H1 (cell line): ENCODE results near the gene NUDT6. TPM values are rescaled to one million over a fixed set of nuclear protein-coding genes. Genes with fewer than 3 reads are reported as not detected.

Source experiments
- CTCF ChIA-PET: fragments of 300-600 bp; sonication (Branson Sonifier 250); formaldehyde crosslinking; loops from one replicate; lab custom pipeline; 2021; ENCODE audit not compliant: partially characterized antibody; lab: Charles Lee
- POLR2A ChIA-PET: fragments of 300-600 bp; sonication (Branson Sonifier 250); formaldehyde crosslinking; loops from one replicate; lab custom pipeline; 2021; ENCODE audit warnings: inconsistent platforms; ENCODE audit not compliant: partially characterized antibody; lab: Charles Lee
- DNase-seq, 2 experiments: peaks; one replicate each; pipeline versions ENCODE4 v3.0.0 to v3.0.0-alpha.2; 2010 to 2022; ENCODE audit warnings: low spot score in 2 of 2, low read depth in 1 of 2, mixed read lengths in 1 of 2
- FAIRE-seq: peaks from 2 replicates; lab custom pipeline; 2011; peaks lifted over from hg19 to GRCh38; lab: Jason Lieb, UNC
- H2AFZ ChIP-seq: 2 replicates; pipeline ENCODE4 v1.8.1; 2012; ENCODE audit warnings: low read length, inconsistent platforms
- H2AK5ac ChIP-seq: 2 replicates; pipeline ENCODE4 v1.6.1; 2013; ENCODE audit warnings: low read depth, low read length
- H2BK120ac ChIP-seq: replicated peaks from 2 replicates; pipeline ENCODE3; 2013; ENCODE audit warnings: low read depth, low read length, inconsistent platforms
- H2BK12ac ChIP-seq: 2 replicates; pipeline ENCODE4 v1.6.1; 2013; ENCODE audit warnings: low read depth, low read length
- H2BK15ac ChIP-seq: 2 replicates; pipeline ENCODE4 v1.6.1; 2013; ENCODE audit warnings: low read length
- H2BK20ac ChIP-seq: 2 replicates; pipeline ENCODE4 v1.6.1; 2013; ENCODE audit warnings: low read length
- H2BK5ac ChIP-seq: 2 replicates; pipeline ENCODE4 v1.6.1; 2013; ENCODE audit warnings: low read depth, low read length
- H3K14ac ChIP-seq: 2 replicates; pipeline ENCODE4 v1.6.1; 2013; ENCODE audit warnings: inconsistent platforms; ENCODE audit not compliant: insufficient read length
- H3K18ac ChIP-seq: 2 replicates; pipeline ENCODE4 v1.6.1; 2013; ENCODE audit warnings: low read length; ENCODE audit errors: extremely low read depth
- H3K23ac ChIP-seq: 2 replicates; pipeline ENCODE4 v1.6.1; 2013; ENCODE audit warnings: inconsistent platforms; ENCODE audit not compliant: insufficient read length
- H3K23me2 ChIP-seq: 2 replicates; pipeline ENCODE4 v1.6.1; 2013; ENCODE audit warnings: low read depth, low read length
- H3K27ac ChIP-seq: 2 replicates; pipeline ENCODE4 v1.6.1; 2011; ENCODE audit warnings: low read depth, low read length, inconsistent platforms
- H3K27me3 ChIP-seq, 4 experiments: replicated peaks in 1 of 4; 1 replicate in 1 of 4; 2 replicates in 3 of 4; pipeline versions ENCODE4 v1.6.1 to v1.8.1; 2011 to 2013; ENCODE audit warnings: low read length in 3 of 4, mild to moderate bottlenecking in 3 of 4, inconsistent platforms in 2 of 4, mixed read lengths in 2 of 4, moderate library complexity in 1 of 4; ENCODE audit not compliant: control insufficient read depth in 3 of 4, insufficient read depth in 3 of 4; ENCODE audit errors: extremely low read depth in 1 of 4
- H3K36me3 ChIP-seq, 4 experiments: 2 replicates each; pipeline versions ENCODE4 v1.6.1 to v1.8.1; 2011 to 2013; ENCODE audit warnings: mild to moderate bottlenecking in 4 of 4, low read length in 3 of 4, moderate library complexity in 2 of 4, control low read depth in 1 of 4, inconsistent platforms in 1 of 4; ENCODE audit not compliant: insufficient read depth in 4 of 4, control insufficient read depth in 2 of 4
- H3K4ac ChIP-seq: replicated peaks from 2 replicates; pipeline ENCODE3; 2013; ENCODE audit warnings: low read length, low read depth, mixed read lengths, inconsistent platforms; ENCODE audit not compliant: insufficient read length
- H3K4me1 ChIP-seq, 4 experiments: replicated peaks in 1 of 4; 1 replicate in 1 of 4; 2 replicates in 3 of 4; pipeline versions ENCODE4 v1.6.1 to v1.8.1; 2011 to 2013; ENCODE audit warnings: low read length in 3 of 4, inconsistent platforms in 2 of 4, mixed read lengths in 1 of 4; ENCODE audit not compliant: insufficient read depth in 4 of 4, control insufficient read depth in 3 of 4
- H3K4me2 ChIP-seq, 2 experiments: 2 replicates each; pipeline versions ENCODE4 v1.6.1 to v1.8.1; 2011 to 2013; ENCODE audit warnings: low read depth in 2 of 2, low read length in 2 of 2, control low read depth in 1 of 2, inconsistent platforms in 1 of 2, mild to moderate bottlenecking in 1 of 2; ENCODE audit not compliant: insufficient read depth in 1 of 2
- H3K4me3 ChIP-seq, 4 experiments: fragments of 200-600, 300-600 bp in 1 of 4; sonication (generic), shearing (Covaris generic), sonication (Bioruptor Twin) in 1 of 4; 2 replicates each; pipeline versions ENCODE4 v1.5.1 to v1.8.1; 2011 to 2016; ENCODE audit warnings: low read length in 4 of 4, low read depth in 3 of 4, control low read depth in 2 of 4, inconsistent platforms in 2 of 4, mild to moderate bottlenecking in 2 of 4, mixed read lengths in 1 of 4, moderate library complexity in 1 of 4; ENCODE audit not compliant: insufficient read depth in 2 of 4; ENCODE audit errors: extremely low read depth in 1 of 4
- H3K56ac ChIP-seq: replicated peaks from 2 replicates; pipeline ENCODE3; 2013; ENCODE audit warnings: low read depth, mild to moderate bottlenecking, mixed read lengths, low read length, inconsistent platforms; ENCODE audit not compliant: insufficient read length
- H3K79me1 ChIP-seq: 2 replicates; pipeline ENCODE4 v1.6.1; 2013; ENCODE audit warnings: low read depth, low read length, control low read depth
- H3K79me2 ChIP-seq, 2 experiments: 2 replicates each; pipeline versions ENCODE4 v1.6.1 to v1.8.1; 2012 to 2013; ENCODE audit warnings: low read length in 2 of 2, mild to moderate bottlenecking in 2 of 2, inconsistent platforms in 1 of 2; ENCODE audit not compliant: insufficient read depth in 2 of 2, control insufficient read depth in 1 of 2
- H3K9ac ChIP-seq, 4 experiments: replicated peaks in 1 of 4; 1 replicate in 1 of 4; 2 replicates in 3 of 4; pipeline versions ENCODE4 v1.6.1 to v1.8.1; 2011 to 2013; ENCODE audit warnings: low read depth in 3 of 4, low read length in 3 of 4, control low read depth in 2 of 4, mild to moderate bottlenecking in 2 of 4, moderate library complexity in 2 of 4, inconsistent platforms in 1 of 4; ENCODE audit errors: extremely low read depth in 1 of 4
- H3K9me3 ChIP-seq, 2 experiments: 2 replicates each; pipeline versions ENCODE4 v1.6.1 to v1.8.1; 2012 to 2013; ENCODE audit warnings: mild to moderate bottlenecking in 2 of 2, moderate library complexity in 2 of 2, control low read depth in 1 of 2, inconsistent platforms in 1 of 2, low read depth in 1 of 2, low read length in 1 of 2, mixed read lengths in 1 of 2; ENCODE audit not compliant: insufficient read depth in 2 of 2
- H4K20me1 ChIP-seq, 2 experiments: replicated peaks in 1 of 2; 2 replicates each; pipeline versions ENCODE3 to v1.8.1; 2011 to 2013; ENCODE audit warnings: inconsistent platforms in 2 of 2, low read length in 2 of 2, mild to moderate bottlenecking in 1 of 2; ENCODE audit not compliant: insufficient read depth in 2 of 2, control insufficient read depth in 1 of 2
- H4K5ac ChIP-seq: 2 replicates; pipeline ENCODE4 v1.6.1; 2013; ENCODE audit warnings: low read length, low read depth, mixed read lengths, inconsistent platforms; ENCODE audit not compliant: insufficient read length
- H4K8ac ChIP-seq: 2 replicates; pipeline ENCODE4 v1.8.0; 2013; ENCODE audit warnings: mild to moderate bottlenecking, moderate library complexity, low read length, inconsistent platforms; ENCODE audit not compliant: insufficient read depth; ENCODE audit errors: extremely low read depth
- H4K91ac ChIP-seq: replicated peaks from 2 replicates; pipeline ENCODE3; 2013; ENCODE audit warnings: low read length, mixed read lengths, inconsistent platforms; ENCODE audit not compliant: insufficient read length
- EP300 ChIP-seq, 2 experiments: IDR thresholded peaks; 1 replicate in 1 of 2; 2 replicates in 1 of 2; pipeline ENCODE4 v1.6.1; 2011 to 2012; ENCODE audit warnings: low read depth in 2 of 2, low read length in 2 of 2, mild to moderate bottlenecking in 2 of 2, borderline replicate concordance in 1 of 2, inconsistent platforms in 1 of 2, moderate library complexity in 1 of 2
- EZH2 ChIP-seq: fragments of 200-600 bp; sonication (generic); IDR thresholded peaks from 2 replicates; pipeline ENCODE4 v1.7.1; 2012; ENCODE audit warnings: low read depth, mild to moderate bottlenecking, moderate library complexity, low read length, inconsistent platforms; ENCODE audit not compliant: severe bottlenecking
- FOSL1 ChIP-seq: IDR thresholded peaks from 2 replicates; pipeline ENCODE4 v1.6.1; 2011; ENCODE audit warnings: mild to moderate bottlenecking, low read depth, low read length, moderate library complexity; ENCODE audit not compliant: insufficient read depth
- HDAC6 ChIP-seq: IDR thresholded peaks from one replicate; pipeline ENCODE4 v1.7.1; 2012; ENCODE audit warnings: low read depth, mild to moderate bottlenecking, inconsistent platforms, low read length, moderate library complexity
- NANOG ChIP-seq: IDR thresholded peaks from 2 replicates; pipeline ENCODE4 v1.6.1; 2011; ENCODE audit warnings: low read length, low read depth, mild to moderate bottlenecking, inconsistent platforms; ENCODE audit not compliant: insufficient read depth, poor library complexity, severe bottlenecking
- RBBP5 ChIP-seq: IDR thresholded peaks from 2 replicates; pipeline ENCODE4 v1.7.1; 2012; ENCODE audit warnings: low read depth, mild to moderate bottlenecking, inconsistent platforms, low read length, moderate library complexity, borderline replicate concordance
- WGBS, 2 experiments: shearing (Covaris generic) in 1 of 2; methylation state at CpG; one replicate each; pipeline versions ENCODE4 v1.1.6 to v1.1.7; 2013 to 2015; ENCODE audit warnings: low lambda C conversion rate in 2 of 2, mixed read lengths in 2 of 2, inconsistent platforms in 1 of 2, low coverage in 1 of 2, missing lambda C conversion rate in 1 of 2; ENCODE audit not compliant: insufficient replicate concordance in 2 of 2, insufficient coverage in 1 of 2, insufficient read length in 1 of 2; ENCODE audit errors: extremely low coverage in 1 of 2, missing lambda C conversion rate in 1 of 2; 5-methylcytosine and 5-hydroxymethylcytosine counted together
- polyA plus RNA-seq, 7 experiments: library from polyadenylated mRNA; depleted of rRNA in 3 of 7; stranded (reverse) in 5 of 7; unstranded in 2 of 7; fragments of >200 nt in 5 of 7; fragments of 200-250 nt in 2 of 7; gene quantifications; 1 replicate in 5 of 7; 2 replicates in 1 of 7; 4 replicates in 1 of 7; pipeline versions ENCODE4 v1.2.1 to v1.2.3, GENCODE V29; 2011 to 2013; ENCODE audit warnings: missing spikeins in 2 of 7, mixed read lengths in 2 of 7
- total RNA-seq: library from RNA; stranded (reverse); fragmentation: NEBNext Ultra II Directional; extraction: Animal tissue kit (Norgen Biotek cat#: 25700); gene quantifications from 2 replicates; pipeline ENCODE4 v1.2.1, GENCODE V29; 2021

NUDT6 gene
- total and polyA plus RNA-seq, 2 of the 8 experiments (the other 6 are each of a cell fraction or from before 2014, with no cell fraction given) = 5.0 to 12.4 TPM

DNA sequence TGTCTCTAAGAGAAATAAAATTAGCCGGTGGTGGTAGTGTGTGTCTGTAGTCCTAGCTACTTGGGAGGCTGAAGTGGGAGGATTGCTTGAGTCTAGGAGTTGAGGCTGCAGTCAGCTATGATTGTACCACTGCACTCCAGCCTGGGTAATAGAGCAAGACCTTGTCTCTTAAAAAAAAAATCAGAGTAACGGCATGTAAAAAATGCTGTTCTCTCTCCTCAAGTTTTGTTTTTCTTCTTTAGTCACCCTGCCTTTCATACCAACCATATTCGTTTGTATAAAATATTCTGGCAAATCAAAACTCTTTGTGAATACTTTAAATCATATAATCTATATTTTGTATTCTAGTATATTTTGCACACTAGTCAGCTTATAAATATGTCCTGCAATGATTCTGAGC is 44.8 kb upstream of the NUDT6 start:
- H3K36me3 ChIP-seq = no peaks in the 10 kb centered on the region; a peak in 2 of 8 replicates
- H3K79me1 ChIP-seq = 0 out of 2 replicates have a peak, but pooled peaks cover 2% of the 10 kb centered on the region
- POLR2A ChIA-PET = no interaction called here
- peaks cover 0 to 2% of the 10 kb centered on the region in 2 experiments for H4K20me1 ChIP-seq
- FAIRE-seq = no peak
- H4K5ac ChIP-seq = no peak overlapping the region
- H3K9ac ChIP-seq = no peak overlapping the region
- H2BK15ac ChIP-seq = no peak overlapping the region
- H2BK20ac ChIP-seq = no peak overlapping the region
- no peak overlapping the region for H3K27ac ChIP-seq
- DNase-seq = no peak
- no peaks in the 10 kb centered on the region for H3K27me3 ChIP-seq
- H2BK12ac ChIP-seq = no peak overlapping the region
- no peak overlapping the region for H3K23ac ChIP-seq
- no peak overlapping the region for H3K4me2 ChIP-seq
- H2BK120ac ChIP-seq = no peak overlapping the region
- no peaks in the 10 kb centered on the region for H3K79me2 ChIP-seq
- no peak overlapping the region for H2AFZ ChIP-seq
- no peak overlapping the region for H3K14ac ChIP-seq
- CTCF ChIA-PET = interaction anchor here (0.6 to 0.7 kb wide), 2 partner anchors 117 to 129 kb away, joined by 3 to 6 read pairs; no protein-coding TSS in a partner anchor
- no peak overlapping the region for H2AK5ac ChIP-seq
- TF ChIP-seq EZH2 (no peak), FOSL1 (no peak), NANOG (no peak), EP300 (IDR thresholded peaks at IDR 0.05; ENCODE audit: borderline replicate concordance in 1 of 2, low read depth in 2 of 2, low read length in 2 of 2) (no peak), RBBP5 (no peak), HDAC6 (no peak)
- H3K9me3 ChIP-seq = no peaks in the 10 kb centered on the region
- H3K18ac ChIP-seq = no peak overlapping the region
- H3K4ac ChIP-seq = no peak overlapping the region
- H2BK5ac ChIP-seq = no peak overlapping the region
- no peaks in the 10 kb centered on the region for H3K23me2 ChIP-seq
- H4K8ac ChIP-seq = no peak overlapping the region; the same call in 1 of the 2 replicates
- no peak overlapping the region for H3K4me3 ChIP-seq
- no peak overlapping the region for H3K56ac ChIP-seq
- no peak overlapping the region for H4K91ac ChIP-seq
- no peaks in the 10 kb centered on the region for H3K4me1 ChIP-seq
- WGBS, 2 experiments = 92% methylated on average over 3 of the region's 3 CpGs; no CpG with 5 or more reads in 1 of the 2 experiments
